ENCODE measurements around the gene RNPEP. TPM values are rescaled to one million over a fixed set of nuclear protein-coding genes. Genes with fewer than 3 reads are reported as not detected.

RNPEP gene
- total and polyA plus RNA-seq, 2 of the 13 experiments (the other 11 are each of a cell fraction or from before 2014, with no cell fraction given) = 20.6 to 38.4 TPM

DNA sequence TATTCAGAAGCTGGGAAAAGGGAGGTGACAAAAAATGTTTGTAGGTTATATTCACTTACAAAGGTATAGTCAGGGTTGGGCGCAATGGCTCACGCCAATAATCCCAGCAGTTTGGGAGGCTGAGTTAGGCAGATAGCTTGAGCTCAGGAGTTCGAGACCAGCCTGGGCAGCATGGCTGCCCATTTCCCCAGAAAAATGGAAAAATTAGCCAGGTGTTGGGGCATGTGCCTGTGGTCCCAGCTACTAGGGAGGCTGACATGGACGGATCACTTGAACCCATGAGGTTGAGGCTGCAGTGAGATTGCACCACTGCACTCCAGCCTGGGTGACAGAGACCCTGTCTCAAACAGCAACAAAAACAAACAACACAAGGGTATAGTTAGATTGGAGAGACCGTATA lies 24.1 kb upstream of the RNPEP start:
- Histone ChIP-seq H2AFZ (ENCODE audit: low read length) (no peak overlapping the region), H3K9ac (ENCODE audit: insufficient read depth, low read depth, low read length) (no peak overlapping the region), H3K4me2 (ENCODE audit: low read depth, low read length) (no peak overlapping the region), H4K20me1 (ENCODE audit: insufficient read depth, low read length) (no peaks in the 10 kb centered on the region), H3K4me3 (replicated peaks in 1 of 3; ENCODE audit: insufficient read depth in 1 of 3, low read depth in 2 of 3, low read length in 3 of 3) (no peak overlapping the region), H3K4me1 (ENCODE audit: insufficient read depth, low read length) (peaks cover 17% of the 10 kb centered on the region), H3K36me3 (replicated peaks in 1 of 2; ENCODE audit: control insufficient read depth in 1 of 2, insufficient read depth in 2 of 2, low read length in 2 of 2) (peaks cover 7 to 48% of the 10 kb centered on the region in 2 experiments; a peak in 4 of 5 replicates), H3K79me2 (ENCODE audit: insufficient read depth, low read length) (peaks cover 25% of the 10 kb centered on the region), H3K27ac (ENCODE audit: extremely low read length, insufficient read depth, low read length) (no peak overlapping the region), H3K9me3 (ENCODE audit: low read length) (no peaks in the 10 kb centered on the region), H3K27me3 (ENCODE audit: control insufficient read depth in 1 of 2, insufficient read depth in 2 of 2, low read length in 2 of 2) (no peaks in the 10 kb centered on the region; a peak in 1 of 5 replicates)
- TF ChIP-seq ARNT (IDR thresholded peaks at IDR 0.05) (no peak), ETV6 (CRISPR knock-in tag; conservative IDR thresholded peaks at IDR 0.05) (no peak), HES4 (CRISPR knock-in tag; IDR thresholded peaks at IDR 0.05; ENCODE audit: borderline replicate concordance) (no peak), ZNF484 (CRISPR knock-in tag; IDR thresholded peaks at IDR 0.05; ENCODE audit: borderline replicate concordance, low read depth) (no peak), ZNF850 (CRISPR knock-in tag; conservative IDR thresholded peaks at IDR 0.05) (no peak), ISX (CRISPR knock-in tag; conservative IDR thresholded peaks at IDR 0.05) (no peak), HMG20A (CRISPR knock-in tag; IDR thresholded peaks at IDR 0.05; ENCODE audit: borderline replicate concordance) (no peak), RELA (CRISPR knock-in tag; IDR thresholded peaks at IDR 0.05) (no peak), ZNF24 (IDR thresholded peaks at IDR 0.05) (no peak), TGIF2 (CRISPR knock-in tag; IDR thresholded peaks at IDR 0.05) (no peak), SP2 (CRISPR knock-in tag; IDR thresholded peaks at IDR 0.05) (no peak), PAF1 (CRISPR knock-in tag; IDR thresholded peaks at IDR 0.05) (no peak), ZNF10 (CRISPR knock-in tag; IDR thresholded peaks at IDR 0.05; ENCODE audit: borderline replicate concordance, low read depth) (no peak), HIVEP1 (CRISPR knock-in tag; IDR thresholded peaks at IDR 0.05) (no peak)
- TF ChIP-seq, protein P1, sequence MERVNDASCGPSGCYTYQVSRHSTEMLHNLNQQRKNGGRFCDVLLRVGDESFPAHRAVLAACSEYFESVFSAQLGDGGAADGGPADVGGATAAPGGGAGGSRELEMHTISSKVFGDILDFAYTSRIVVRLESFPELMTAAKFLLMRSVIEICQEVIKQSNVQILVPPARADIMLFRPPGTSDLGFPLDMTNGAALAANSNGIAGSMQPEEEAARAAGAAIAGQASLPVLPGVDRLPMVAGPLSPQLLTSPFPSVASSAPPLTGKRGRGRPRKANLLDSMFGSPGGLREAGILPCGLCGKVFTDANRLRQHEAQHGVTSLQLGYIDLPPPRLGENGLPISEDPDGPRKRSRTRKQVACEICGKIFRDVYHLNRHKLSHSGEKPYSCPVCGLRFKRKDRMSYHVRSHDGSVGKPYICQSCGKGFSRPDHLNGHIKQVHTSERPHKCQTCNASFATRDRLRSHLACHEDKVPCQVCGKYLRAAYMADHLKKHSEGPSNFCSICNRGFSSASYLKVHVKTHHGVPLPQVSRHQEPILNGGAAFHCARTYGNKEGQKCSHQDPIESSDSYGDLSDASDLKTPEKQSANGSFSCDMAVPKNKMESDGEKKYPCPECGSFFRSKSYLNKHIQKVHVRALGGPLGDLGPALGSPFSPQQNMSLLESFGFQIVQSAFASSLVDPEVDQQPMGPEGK (CRISPR knock-in tag; IDR thresholded peaks at IDR 0.05) = no peak
- TF ChIP-seq, protein P2, sequence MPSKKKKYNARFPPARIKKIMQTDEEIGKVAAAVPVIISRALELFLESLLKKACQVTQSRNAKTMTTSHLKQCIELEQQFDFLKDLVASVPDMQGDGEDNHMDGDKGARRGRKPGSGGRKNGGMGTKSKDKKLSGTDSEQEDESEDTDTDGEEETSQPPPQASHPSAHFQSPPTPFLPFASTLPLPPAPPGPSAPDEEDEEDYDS (CRISPR knock-in tag; IDR thresholded peaks at IDR 0.05) = no peak
- TF ChIP-seq, protein P3, sequence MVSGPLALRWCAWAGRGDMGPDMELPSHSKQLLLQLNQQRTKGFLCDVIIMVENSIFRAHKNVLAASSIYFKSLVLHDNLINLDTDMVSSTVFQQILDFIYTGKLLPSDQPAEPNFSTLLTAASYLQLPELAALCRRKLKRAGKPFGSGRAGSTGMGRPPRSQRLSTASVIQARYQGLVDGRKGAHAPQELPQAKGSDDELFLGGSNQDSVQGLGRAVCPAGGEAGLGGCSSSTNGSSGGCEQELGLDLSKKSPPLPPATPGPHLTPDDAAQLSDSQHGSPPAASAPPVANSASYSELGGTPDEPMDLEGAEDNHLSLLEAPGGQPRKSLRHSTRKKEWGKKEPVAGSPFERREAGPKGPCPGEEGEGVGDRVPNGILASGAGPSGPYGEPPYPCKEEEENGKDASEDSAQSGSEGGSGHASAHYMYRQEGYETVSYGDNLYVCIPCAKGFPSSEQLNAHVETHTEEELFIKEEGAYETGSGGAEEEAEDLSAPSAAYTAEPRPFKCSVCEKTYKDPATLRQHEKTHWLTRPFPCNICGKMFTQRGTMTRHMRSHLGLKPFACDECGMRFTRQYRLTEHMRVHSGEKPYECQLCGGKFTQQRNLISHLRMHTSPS (CRISPR knock-in tag; IDR thresholded peaks at IDR 0.05; ENCODE audit: low read depth) = no peak
- TF ChIP-seq, protein P4, sequence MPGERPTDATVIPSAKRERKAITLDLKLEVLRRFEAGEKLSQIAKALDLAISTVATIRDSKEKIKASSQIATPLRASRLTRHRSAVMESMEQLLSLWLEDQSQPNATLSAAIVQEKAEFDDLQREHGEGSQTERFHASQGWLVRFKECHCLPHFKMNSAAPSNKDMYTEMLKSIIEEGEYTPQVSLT (CRISPR knock-in tag; IDR thresholded peaks at IDR 0.05; ENCODE audit: borderline replicate concordance, low read depth) = no peak
- BruUV-seq (replicated peaks) = no TSS peak
- CTCF ChIA-PET (ENCODE audit: low intra/inter-chr PET ratio, low total read pairs) = no interaction called here
- DNase-seq (ENCODE audit: low spot score) (no peak), FAIRE-seq (no peak), ATAC-seq (no peak)
- in situ Hi-C loops (cut with HindIII; ENCODE audit: extremely low pct_ligation_motif_present, low pct_unique_long_range_greater_than_20kb) (no loop called here), intact Hi-C loops (cut with micrococcal nuclease; ENCODE audit: unreplicated experiment) (loop anchor here (5.0 kb wide), 1 partner anchor 61 kb away; no protein-coding TSS in a partner anchor)
- POLR2A ChIA-PET = no interaction called here
- 92% methylated on average over 5 of the region's 5 CpGs for WGBS (ENCODE audit: low lambda C conversion rate)

Data from HepG2 (cell line).